ENCODE measurements around the gene TNIP1.

DNA sequence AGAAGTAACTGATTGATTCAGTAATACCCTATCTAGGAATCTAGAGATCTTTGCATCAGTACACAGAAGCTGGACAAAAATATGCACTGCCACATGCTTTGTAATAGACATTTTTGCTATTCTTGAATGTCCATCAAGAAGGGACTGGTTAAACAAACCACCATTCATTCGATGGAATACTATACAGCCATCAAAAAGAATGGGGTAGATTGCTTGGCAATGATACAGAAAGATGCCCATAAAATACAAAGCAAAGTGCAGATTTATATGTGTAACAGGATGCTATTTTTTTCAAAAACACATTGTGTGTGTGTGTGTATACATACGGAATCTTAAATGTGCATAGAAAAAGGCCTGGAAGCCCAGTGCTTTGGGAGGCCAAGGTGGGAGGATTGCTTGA is 7.6 kb downstream of the TNIP1 start:
- TF ChIP-seq, protein P1, sequence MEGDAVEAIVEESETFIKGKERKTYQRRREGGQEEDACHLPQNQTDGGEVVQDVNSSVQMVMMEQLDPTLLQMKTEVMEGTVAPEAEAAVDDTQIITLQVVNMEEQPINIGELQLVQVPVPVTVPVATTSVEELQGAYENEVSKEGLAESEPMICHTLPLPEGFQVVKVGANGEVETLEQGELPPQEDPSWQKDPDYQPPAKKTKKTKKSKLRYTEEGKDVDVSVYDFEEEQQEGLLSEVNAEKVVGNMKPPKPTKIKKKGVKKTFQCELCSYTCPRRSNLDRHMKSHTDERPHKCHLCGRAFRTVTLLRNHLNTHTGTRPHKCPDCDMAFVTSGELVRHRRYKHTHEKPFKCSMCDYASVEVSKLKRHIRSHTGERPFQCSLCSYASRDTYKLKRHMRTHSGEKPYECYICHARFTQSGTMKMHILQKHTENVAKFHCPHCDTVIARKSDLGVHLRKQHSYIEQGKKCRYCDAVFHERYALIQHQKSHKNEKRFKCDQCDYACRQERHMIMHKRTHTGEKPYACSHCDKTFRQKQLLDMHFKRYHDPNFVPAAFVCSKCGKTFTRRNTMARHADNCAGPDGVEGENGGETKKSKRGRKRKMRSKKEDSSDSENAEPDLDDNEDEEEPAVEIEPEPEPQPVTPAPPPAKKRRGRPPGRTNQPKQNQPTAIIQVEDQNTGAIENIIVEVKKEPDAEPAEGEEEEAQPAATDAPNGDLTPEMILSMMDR (IDR thresholded peaks at IDR 0.05), result no peak
- TF ChIP-seq POLR2A (IDR thresholded peaks at IDR 0.05) (no peak), POLR2AphosphoS5 (IDR thresholded peaks at IDR 0.05) (no peak)

Measured in sigmoid colon (tissue), 4 donors.